ENCODE results near the gene DMWD. TPM values are rescaled to one million over a fixed set of nuclear protein-coding genes. Genes with fewer than 3 reads are reported as not detected.

Gene DMWD
- total and polyA plus RNA-seq, 2 of the 13 experiments (the other 11 are each of a cell fraction or from before 2014, with no cell fraction given) = 10.3 to 14.9 TPM

- CTCF ChIA-PET (ENCODE audit: low intra/inter-chr PET ratio, low total read pairs) = no interaction called here
- BruUV-seq (replicated peaks) = no TSS peak
Observed at GRCh38 chr19:45821103-45821521, 28.5 kb upstream of the DMWD start.

DNA sequence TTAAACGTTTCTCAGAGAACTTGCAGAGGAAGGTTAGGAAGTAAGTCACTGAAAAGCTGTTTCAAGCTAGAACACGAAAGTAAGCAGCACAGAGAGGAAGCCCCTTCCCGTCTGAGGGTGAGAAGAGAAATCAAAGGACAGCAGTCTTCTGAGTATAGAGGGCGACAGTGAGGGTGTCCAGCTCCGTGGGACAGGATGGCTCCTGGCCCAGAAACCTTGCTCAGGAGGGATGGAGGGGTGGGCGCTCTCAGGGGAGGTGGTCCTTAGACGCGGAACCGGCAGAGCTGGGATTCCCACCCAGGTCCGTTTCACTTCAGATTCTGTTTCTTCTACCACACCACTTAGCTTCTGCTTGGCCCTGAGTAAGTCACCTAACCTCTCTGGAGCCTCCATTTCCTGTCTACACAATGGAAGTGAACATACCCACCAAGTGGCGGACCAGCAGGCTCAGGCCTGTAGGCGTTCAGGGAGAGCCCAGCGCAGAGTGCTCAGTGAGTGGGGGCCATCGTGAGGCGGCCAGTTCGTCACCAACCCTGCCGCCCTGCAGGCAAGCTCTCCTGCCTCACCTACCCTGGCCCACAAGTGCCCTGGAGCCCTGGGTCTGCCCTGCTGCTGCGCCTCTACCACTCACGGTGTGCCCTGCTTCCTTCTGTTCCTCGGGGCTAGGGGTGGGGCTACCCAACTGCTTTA is 27.9 kb upstream of the DMWD start:
- TF ChIP-seq ZNF777 (CRISPR knock-in tag; IDR thresholded peaks at IDR 0.05) (no peak), SP1 (IDR thresholded peaks at IDR 0.05) (no peak), SP1 (CRISPR knock-in tag; IDR thresholded peaks at IDR 0.05) (no peak), NCOA5 (CRISPR knock-in tag; IDR thresholded peaks at IDR 0.05) (no peak), HNF4A (CRISPR knock-in tag; IDR thresholded peaks at IDR 0.05) (no peak), ZNF724P (CRISPR knock-in tag; IDR thresholded peaks at IDR 0.05; ENCODE audit: borderline replicate concordance) (no peak), DBP (CRISPR knock-in tag; IDR thresholded peaks at IDR 0.05; ENCODE audit: not compliant biosample characterization) (no peak)
- DNase-seq (ENCODE audit: low spot score) (no peak), FAIRE-seq (no peak), ATAC-seq (no peak)
- BruUV-seq (replicated peaks) = no TSS peak
- H3K4me2 ChIP-seq (ENCODE audit: low read depth, low read length) = no peak overlapping the region
- ChIA-PET CTCF (ENCODE audit: low intra/inter-chr PET ratio, low total read pairs) (interaction anchor here (1.8 kb wide), 1 partner anchor 63 kb away, joined by 4 read pairs; no protein-coding TSS in a partner anchor), POLR2A (interaction anchor here (1.0 kb wide), 1 partner anchor 62 kb away, joined by 3 read pairs; no protein-coding TSS in a partner anchor)
- H3K27ac ChIP-seq (ENCODE audit: extremely low read length, insufficient read depth, low read length) = no peak overlapping the region
- H3K36me3 ChIP-seq (replicated peaks in 1 of 2; ENCODE audit: control insufficient read depth in 1 of 2, insufficient read depth in 2 of 2, low read length in 2 of 2) = peaks cover 18 to 41% of the 10 kb centered on the region in 2 experiments
- H3K79me2 ChIP-seq (ENCODE audit: insufficient read depth, low read length) = no peaks in the 10 kb centered on the region
- H4K20me1 ChIP-seq (ENCODE audit: insufficient read depth, low read length) = no peaks in the 10 kb centered on the region
- no peak overlapping the region for H3K9ac ChIP-seq (ENCODE audit: insufficient read depth, low read depth, low read length)
- intact Hi-C loops (cut with micrococcal nuclease; ENCODE audit: unreplicated experiment) (no loop called here), in situ Hi-C loops (cut with HindIII; ENCODE audit: extremely low pct_ligation_motif_present, low pct_unique_long_range_greater_than_20kb) (no loop called here)
- H3K4me1 ChIP-seq (ENCODE audit: insufficient read depth, low read length) = no peaks in the 10 kb centered on the region
- H3K27me3 ChIP-seq (ENCODE audit: control insufficient read depth in 1 of 2, insufficient read depth in 2 of 2, low read length in 2 of 2) = no peaks in the 10 kb centered on the region
- H3K4me3 ChIP-seq (replicated peaks in 1 of 3; ENCODE audit: insufficient read depth in 1 of 3, low read depth in 2 of 3, low read length in 3 of 3) = no peak overlapping the region
- 89% methylated on average over 12 of the region's 20 CpGs for WGBS (ENCODE audit: low lambda C conversion rate)
- H2AFZ ChIP-seq (ENCODE audit: low read length) = no peak overlapping the region
- H3K9me3 ChIP-seq (ENCODE audit: low read length) = no peaks in the 10 kb centered on the region

More at GRCh38 chr19:45821103-45821521, 28.5 kb upstream of the DMWD start:
- H3K79me2 ChIP-seq (ENCODE audit: insufficient read depth, low read length) = no peaks in the 10 kb centered on the region
- in situ Hi-C loops (cut with HindIII; ENCODE audit: extremely low pct_ligation_motif_present, low pct_unique_long_range_greater_than_20kb) (no loop called here), intact Hi-C loops (cut with micrococcal nuclease; ENCODE audit: unreplicated experiment) (no loop called here)
- DNase-seq (ENCODE audit: low spot score) = no peak
- ATAC-seq = no peak
- POLR2A ChIA-PET = no interaction called here
- no peaks in the 10 kb centered on the region for H3K9me3 ChIP-seq (ENCODE audit: low read length)
- no peak overlapping the region for H3K4me2 ChIP-seq (ENCODE audit: low read depth, low read length)
- 98% methylated on average over 8 of the region's 8 CpGs for WGBS (ENCODE audit: low lambda C conversion rate)
- peaks cover 20 to 47% of the 10 kb centered on the region in 2 experiments for H3K36me3 ChIP-seq (replicated peaks in 1 of 2; ENCODE audit: control insufficient read depth in 1 of 2, insufficient read depth in 2 of 2, low read length in 2 of 2)
- no peak for FAIRE-seq
- H3K4me1 ChIP-seq (ENCODE audit: insufficient read depth, low read length) = no peaks in the 10 kb centered on the region
- H4K20me1 ChIP-seq (ENCODE audit: insufficient read depth, low read length) = no peaks in the 10 kb centered on the region
- 0 out of 2 replicates have a peak, but pooled peaks have one; percentile 24 for TF ChIP-seq AKAP8 (CRISPR knock-in tag; IDR thresholded peaks at IDR 0.05)
- TF ChIP-seq, protein P1, sequence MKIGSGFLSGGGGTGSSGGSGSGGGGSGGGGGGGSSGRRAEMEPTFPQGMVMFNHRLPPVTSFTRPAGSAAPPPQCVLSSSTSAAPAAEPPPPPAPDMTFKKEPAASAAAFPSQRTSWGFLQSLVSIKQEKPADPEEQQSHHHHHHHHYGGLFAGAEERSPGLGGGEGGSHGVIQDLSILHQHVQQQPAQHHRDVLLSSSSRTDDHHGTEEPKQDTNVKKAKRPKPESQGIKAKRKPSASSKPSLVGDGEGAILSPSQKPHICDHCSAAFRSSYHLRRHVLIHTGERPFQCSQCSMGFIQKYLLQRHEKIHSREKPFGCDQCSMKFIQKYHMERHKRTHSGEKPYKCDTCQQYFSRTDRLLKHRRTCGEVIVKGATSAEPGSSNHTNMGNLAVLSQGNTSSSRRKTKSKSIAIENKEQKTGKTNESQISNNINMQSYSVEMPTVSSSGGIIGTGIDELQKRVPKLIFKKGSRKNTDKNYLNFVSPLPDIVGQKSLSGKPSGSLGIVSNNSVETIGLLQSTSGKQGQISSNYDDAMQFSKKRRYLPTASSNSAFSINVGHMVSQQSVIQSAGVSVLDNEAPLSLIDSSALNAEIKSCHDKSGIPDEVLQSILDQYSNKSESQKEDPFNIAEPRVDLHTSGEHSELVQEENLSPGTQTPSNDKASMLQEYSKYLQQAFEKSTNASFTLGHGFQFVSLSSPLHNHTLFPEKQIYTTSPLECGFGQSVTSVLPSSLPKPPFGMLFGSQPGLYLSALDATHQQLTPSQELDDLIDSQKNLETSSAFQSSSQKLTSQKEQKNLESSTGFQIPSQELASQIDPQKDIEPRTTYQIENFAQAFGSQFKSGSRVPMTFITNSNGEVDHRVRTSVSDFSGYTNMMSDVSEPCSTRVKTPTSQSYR (CRISPR knock-in tag; IDR thresholded peaks at IDR 0.05; ENCODE audit: borderline replicate concordance) = no peak
- no peak overlapping the region for H3K9ac ChIP-seq (ENCODE audit: insufficient read depth, low read depth, low read length)
- no peak overlapping the region for H3K4me3 ChIP-seq (replicated peaks in 1 of 3; ENCODE audit: insufficient read depth in 1 of 3, low read depth in 2 of 3, low read length in 3 of 3)
- no peak overlapping the region for H3K27ac ChIP-seq (ENCODE audit: extremely low read length, insufficient read depth, low read length)
- H3K27me3 ChIP-seq (ENCODE audit: control insufficient read depth in 1 of 2, insufficient read depth in 2 of 2, low read length in 2 of 2) = no peaks in the 10 kb centered on the region
- H2AFZ ChIP-seq (ENCODE audit: low read length) = no peak overlapping the region
